Cardiac muscle cell (in vitro differentiated cells and primary cell): Measurements from ENCODE around the gene RBM5. TPM values are rescaled to one million over a fixed set of nuclear protein-coding genes. Genes with fewer than 3 reads are reported as not detected.

Experiments used
- DNase-seq, 2 donors: peaks; one replicate each; pipeline versions ENCODE4 v3.0.0 to v3.0.0-alpha.2; 2010 to 2017; ENCODE audit warnings: low read depth in 1 of 2, low spot score in 1 of 2
- H3K27ac ChIP-seq: fragments of 200-600 bp; sonication (generic); 2 replicates; pipeline ENCODE4 v1.5.1; 2016
- H3K27me3 ChIP-seq: fragments of 200-600 bp; sonication (generic); 2 replicates; pipeline ENCODE4 v1.6.0; 2016; ENCODE audit warnings: control low read depth
- H3K36me3 ChIP-seq: fragments of 200-600 bp; sonication (generic); 2 replicates; pipeline ENCODE4 v1.5.1; 2016; ENCODE audit warnings: control low read depth
- H3K4me1 ChIP-seq: fragments of 200-600 bp; sonication (generic); 2 replicates; pipeline ENCODE4 v1.8.1; 2017; ENCODE audit warnings: low read depth, mild to moderate bottlenecking, mixed run types
- H3K4me3 ChIP-seq: fragments of 200-600 bp; sonication (generic); 2 replicates; pipeline ENCODE4 v1.5.1; 2016; ENCODE audit warnings: mild to moderate bottlenecking
- H3K9me3 ChIP-seq: fragments of 200-600 bp; sonication (generic); 2 replicates; pipeline ENCODE4 v1.5.1; 2017; ENCODE audit warnings: low read depth, mild to moderate bottlenecking, control low read depth
- CTCF ChIP-seq: IDR thresholded peaks from 2 replicates; pipeline ENCODE4 v1.5.1; 2012; ENCODE audit warnings: low read depth, mild to moderate bottlenecking, low read length
- polyA plus RNA-seq: library from polyadenylated mRNA; unstranded; fragments of >200 nt; fragmentation: Nextera tagmentation; extraction: Ambion mirVana; gene quantifications from 2 replicates; pipeline ENCODE4 v1.2.1, GENCODE V29; 2016
- total RNA-seq: library from RNA; depleted of rRNA; stranded (reverse); fragments of >200 nt; gene quantifications from 2 replicates; pipeline ENCODE4 v1.2.3, GENCODE V29; 2016

Gene RBM5
- total and polyA plus RNA-seq, 2 experiments from 2014 or later, result 130 to 439 TPM

GRCh38 chr3:50154840-50155490, 66.2 kb downstream of the RBM5 start, which contains the start of gene SEMA3F:
SEMA3F (plus strand) TSS chr3:50155324; CDS start chr3:50159623, 4,299 bp downstream.
- no peak for TF ChIP-seq CTCF
- Histone ChIP-seq H3K27ac (peak within 1 kb of the TSS; percentile 71), H3K36me3 (no peaks in the 10 kb centered on the region), H3K27me3 (no peaks in the 10 kb centered on the region), H3K4me3 (peak within 1 kb of the TSS; percentile 47), H3K4me1 (peaks cover 36% of the 10 kb centered on the region), H3K9me3 (no peaks in the 10 kb centered on the region)
- peak; percentile 78 to 92 for DNase-seq

- peaks cover 36% of the 10 kb centered on the region for H3K4me1 ChIP-seq
These were observed 66.8 kb downstream of the RBM5 start for GRCh38 chr3:50155491-50155878.

GRCh38 chr3:50155891-50156290, 67.2 kb downstream of the RBM5 start:
- Histone ChIP-seq H3K36me3 (no peaks in the 10 kb centered on the region), H3K9me3 (no peaks in the 10 kb centered on the region), H3K4me3 (peak overlapping the region; percentile 47), H3K27ac (no peak overlapping the region), H3K27me3 (no peaks in the 10 kb centered on the region), H3K4me1 (peaks cover 37% of the 10 kb centered on the region)
- no peak for DNase-seq
- TF ChIP-seq CTCF, result no peak

More at GRCh38 chr3:50155491-50155878, 66.8 kb downstream of the RBM5 start:
- Histone ChIP-seq H3K27ac (peak overlapping the region; percentile 71), H3K27me3 (no peaks in the 10 kb centered on the region), H3K36me3 (no peaks in the 10 kb centered on the region), H3K4me3 (peak overlapping the region; percentile 47), H3K9me3 (no peaks in the 10 kb centered on the region)
- TF ChIP-seq CTCF, result no peak
- no peak for DNase-seq

- TF ChIP-seq CTCF, result no peak
- no peaks in the 10 kb centered on the region for H3K36me3 ChIP-seq
- no peak overlapping the region for H3K27ac ChIP-seq
- no peaks in the 10 kb centered on the region for H3K9me3 ChIP-seq
- peaks cover 30% of the 10 kb centered on the region for H3K4me1 ChIP-seq
- peak in 1 of 2 donors; percentile 46 for DNase-seq
- H3K4me3 ChIP-seq, result peak overlapping the region; percentile 47
- no peaks in the 10 kb centered on the region for H3K27me3 ChIP-seq
These were observed 68.1 kb downstream of the RBM5 start for GRCh38 chr3:50156549-50157493.

- Histone ChIP-seq H3K27me3 (no peaks in the 10 kb centered on the region), H3K27ac (no peak overlapping the region), H3K9me3 (no peaks in the 10 kb centered on the region), H3K4me1 (peaks cover 30% of the 10 kb centered on the region), H3K36me3 (no peaks in the 10 kb centered on the region), H3K4me3 (no peak overlapping the region)
- TF ChIP-seq CTCF, result no peak
- peak in 1 of 2 donors; percentile 32 for DNase-seq
These were observed 69.3 kb downstream of the RBM5 start for GRCh38 chr3:50157827-50158529.
